B cell (primary cell): ENCODE results near the gene TCHH. TPM values are rescaled to one million over a fixed set of nuclear protein-coding genes. Genes with fewer than 3 reads are reported as not detected.

ENCODE experiments used
- ATAC-seq: fragments of 200-7000 bp; cut with Tn5 transposase; one replicate; pipeline ENCODE4 v1.10.0; 2021; ENCODE audit warnings: low read depth, mild to moderate bottlenecking, moderate number of reproducible peaks, moderate library complexity
- CTCF ChIA-PET: fragments of 350-600 bp; sonication (Branson Sonifier 250); formaldehyde crosslinking; loops from one replicate; lab custom pipeline; 2021; ENCODE audit warnings: antibody characterized with exemption, inconsistent platforms; lab: Charles Lee
- POLR2A ChIA-PET: fragments of 350-600 bp; sonication (Branson Sonifier 250); formaldehyde crosslinking; loops from one replicate; lab custom pipeline; 2021; ENCODE audit warnings: antibody characterized with exemption; lab: Charles Lee
- DNase-seq: peaks from one replicate; pipeline ENCODE4 v3.0.0; 2013
- H2AFZ ChIP-seq: 2 replicates; pipeline ENCODE4 v1.6.1; 2012; ENCODE audit warnings: mild to moderate bottlenecking, low read depth, low read length; ENCODE audit not compliant: insufficient read depth, poor library complexity, severe bottlenecking
- H3K27ac ChIP-seq, 2 donors: 1 replicate in 1 of 2; 2 replicates in 1 of 2; pipeline ENCODE4 v1.5.1; 2012 to 2013; ENCODE audit warnings: low read length in 2 of 2, mild to moderate bottlenecking in 2 of 2, moderate library complexity in 1 of 2
- H3K27me3 ChIP-seq, 4 experiments: fragments of 200-600 bp in 1 of 4; sonication (generic) in 1 of 4; replicated peaks in 1 of 4; 1 replicate in 2 of 4; 2 replicates in 2 of 4; pipeline versions ENCODE4 v1.6.1 to v1.7.0; 2013 to 2016; ENCODE audit warnings: low read length in 3 of 4, mild to moderate bottlenecking in 2 of 4, mixed read lengths in 1 of 4, moderate library complexity in 1 of 4; ENCODE audit not compliant: insufficient read depth in 4 of 4, control insufficient read depth in 3 of 4; ENCODE audit errors: control extremely low read depth in 1 of 4
- H3K36me3 ChIP-seq, 2 experiments: replicated peaks in 1 of 2; 1 replicate in 1 of 2; 2 replicates in 1 of 2; pipeline versions ENCODE4 v1.6.1 to v1.7.1; 2013; ENCODE audit warnings: low read length in 1 of 2; ENCODE audit not compliant: insufficient read depth in 2 of 2, control insufficient read depth in 1 of 2; ENCODE audit errors: control extremely low read depth in 1 of 2, extremely low read depth in 1 of 2
- H3K4me1 ChIP-seq, 2 donors: fragments of 200-600 bp in 1 of 2; sonication (generic) in 1 of 2; 1 replicate in 1 of 2; 2 replicates in 1 of 2; pipeline versions ENCODE4 v1.5.1 to v1.6.1; 2013 to 2017; ENCODE audit warnings: low read length in 2 of 2; ENCODE audit not compliant: control insufficient read depth in 2 of 2, insufficient read depth in 2 of 2
- H3K4me2 ChIP-seq: replicated peaks from 2 replicates; pipeline ENCODE3; 2012; ENCODE audit warnings: mild to moderate bottlenecking, low read depth, low read length; ENCODE audit not compliant: poor library complexity, severe bottlenecking
- H3K4me3 ChIP-seq, 5 experiments: fragments of 200-600 bp in 1 of 5; sonication (generic) in 1 of 5; 1 replicate in 3 of 5; 2 replicates in 2 of 5; pipeline versions ENCODE4 v1.5.1 to v1.7.0; 2011 to 2016; ENCODE audit warnings: low read length in 4 of 5, mild to moderate bottlenecking in 4 of 5, low read depth in 2 of 5, control low read depth in 1 of 5, moderate library complexity in 1 of 5; ENCODE audit not compliant: insufficient read depth in 1 of 5; ENCODE audit errors: control extremely low read depth in 1 of 5, extremely low read depth in 1 of 5
- H3K79me2 ChIP-seq: fragments of 200-600 bp; sonication (generic); one replicate; pipeline ENCODE4 v1.6.0; 2016; ENCODE audit warnings: low read length; ENCODE audit not compliant: control insufficient read depth, insufficient read depth
- H3K9ac ChIP-seq: fragments of 200-600 bp; sonication (generic); 2 replicates; pipeline ENCODE4 v1.6.1; 2017; ENCODE audit warnings: mild to moderate bottlenecking, low read length, moderate library complexity
- H3K9me3 ChIP-seq, 3 donors: one replicate each; pipeline versions ENCODE4 v1.6.1 to v1.7.1; 2013; ENCODE audit warnings: low read length in 2 of 3; ENCODE audit not compliant: control insufficient read depth in 2 of 3, insufficient read depth in 1 of 3; ENCODE audit errors: control extremely low read depth in 1 of 3
- H4K20me1 ChIP-seq: 2 replicates; pipeline ENCODE4 v1.6.0; 2012; ENCODE audit warnings: mild to moderate bottlenecking, low read length; ENCODE audit not compliant: insufficient read depth, control insufficient read depth, poor library complexity, severe bottlenecking
- H3K27ac Mint-ChIP-seq: one replicate; pipeline ENCODE4 v1.8.0; 2021; ENCODE audit warnings: mixed read lengths
- H3K27me3 Mint-ChIP-seq: one replicate; pipeline ENCODE4 v1.8.0; 2021; ENCODE audit warnings: mixed read lengths
- H3K4me1 Mint-ChIP-seq: one replicate; pipeline ENCODE4 v1.8.0; 2021; ENCODE audit warnings: mixed read lengths
- H3K4me3 Mint-ChIP-seq: one replicate; pipeline ENCODE4 v1.8.0; 2021; ENCODE audit warnings: mixed read lengths
- H3K9me3 Mint-ChIP-seq: one replicate; pipeline ENCODE4 v1.8.0; 2022; ENCODE audit warnings: mixed read lengths; ENCODE audit not compliant: insufficient read depth
- CTCF ChIP-seq: fragments of 200-600 bp; IDR thresholded peaks from one replicate; pipeline ENCODE4 v1.8.0; 2022; ENCODE audit warnings: antibody characterized with exemption, mild to moderate bottlenecking
- EZH2 ChIP-seq: IDR thresholded peaks from 2 replicates; pipeline ENCODE4 v1.6.1; 2012; ENCODE audit warnings: borderline replicate concordance, low read depth, mild to moderate bottlenecking, moderate library complexity, low read length; ENCODE audit not compliant: insufficient read depth, poor library complexity, severe bottlenecking
- WGBS: methylation state at CpG from one replicate; pipeline ENCODE4 v1.1.5; 2013; ENCODE audit warnings: missing lambda C conversion rate; ENCODE audit not compliant: insufficient coverage; 5-methylcytosine and 5-hydroxymethylcytosine counted together
- intact Hi-C: fragments of 100-400 bp; cut with micrococcal nuclease; formaldehyde crosslinking; loops from one replicate; pipeline ENCODE4 v1.10.0; 2022
- polyA plus RNA-seq: library from polyadenylated mRNA; depleted of rRNA; stranded (reverse); fragments of >200 nt; gene quantifications from 2 replicates; pipeline ENCODE4 v1.2.3, GENCODE V29; 2012
- total RNA-seq, 2 donors: library from RNA; stranded (reverse); fragments of 120-200 nt in 1 of 2; gene quantifications; 1 replicate in 1 of 2; 2 replicates in 1 of 2; pipeline versions ENCODE4 v1.2.3 to v1.2.4, GENCODE V29; 2013 to 2022

TCHH gene
- total and polyA plus RNA-seq, 2 donors (not counting 1 experiment from before 2014, with no cell fraction given), result not detected

DNA sequence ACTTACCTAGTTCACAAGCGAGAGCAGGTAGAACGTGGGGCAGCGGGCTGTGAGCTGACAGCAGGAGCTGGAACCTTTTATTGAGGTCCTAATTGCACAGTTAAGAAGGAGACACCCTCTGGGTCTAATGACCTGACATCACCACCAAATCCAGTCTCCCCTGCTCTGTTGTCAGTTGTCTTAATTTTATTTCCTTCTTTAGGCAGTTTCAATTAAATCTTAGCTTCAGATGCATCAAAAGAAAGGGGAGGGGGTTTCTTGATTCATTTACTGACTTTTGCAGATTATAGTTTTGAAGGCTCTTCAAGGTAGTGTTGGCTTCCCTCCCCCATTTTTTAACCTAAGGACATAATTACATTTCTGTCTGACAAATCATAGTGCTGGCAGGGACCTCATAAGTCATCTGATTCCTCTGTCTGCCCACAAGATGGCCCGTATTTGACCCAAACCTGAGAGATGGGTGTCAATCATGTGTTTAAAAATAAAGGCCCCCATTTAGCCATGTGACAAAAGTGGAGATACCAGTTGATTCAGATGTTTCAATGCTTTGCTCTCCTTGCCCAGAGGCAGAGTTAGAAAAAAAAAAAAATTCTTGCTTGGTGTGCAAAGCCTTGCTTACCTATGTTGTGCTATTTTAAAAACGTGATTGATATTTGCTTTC, 26.1 kb downstream of the TCHH start, which contains the start of gene TCHHL1:
TSS of gene TCHHL1 (minus strand) at position 51 of the 661 bp plus-strand sequence. CDS start 921 bp downstream, outside the sequence.
- H2AFZ ChIP-seq, result no peak within 1 kb of the TSS
- H3K9ac ChIP-seq, result no peak within 1 kb of the TSS
- H3K4me3 ChIP-seq, result no peak within 1 kb of the TSS
- 87% methylated on average over 3 of the region's 5 CpGs for WGBS
- no peak within 1 kb of the TSS for H3K4me3 Mint-ChIP-seq
- no peaks in the 10 kb centered on the region for H3K4me1 ChIP-seq
- DNase-seq (no peak), ATAC-seq (no peak)
- ChIA-PET CTCF (no interaction called here), POLR2A (no interaction called here)
- H3K4me2 ChIP-seq, result no peak within 1 kb of the TSS
- intact Hi-C loops, result no loop called here
- H3K27ac ChIP-seq, result no peak within 1 kb of the TSS
- peaks cover 31% of the 10 kb centered on the region for H3K27me3 Mint-ChIP-seq
- H3K4me1 Mint-ChIP-seq, result no peaks in the 10 kb centered on the region
- no peaks in the 10 kb centered on the region for H3K79me2 ChIP-seq
- H3K36me3 ChIP-seq, result no peaks in the 10 kb centered on the region
- no peak within 1 kb of the TSS for H3K27ac Mint-ChIP-seq
- no peaks in the 10 kb centered on the region for H4K20me1 ChIP-seq
- no peak for TF ChIP-seq CTCF
- TF ChIP-seq EZH2, result no peak
- peaks cover 0 to 34% (median 11%) of the 10 kb centered on the region in 4 experiments for H3K27me3 ChIP-seq
- H3K9me3 Mint-ChIP-seq, result peaks cover 8% of the 10 kb centered on the region
- H3K9me3 ChIP-seq, result peaks cover 0 to 7% (median 3%) of the 10 kb centered on the region in 3 donors

- intact Hi-C loops, result no loop called here
- Histone ChIP-seq H3K4me2 (no peak overlapping the region), H3K9me3 (no peaks in the 10 kb centered on the region), H3K27ac (no peak overlapping the region), H3K4me3 (no peak overlapping the region), H3K79me2 (no peaks in the 10 kb centered on the region), H3K9ac (no peak overlapping the region), H2AFZ (no peak overlapping the region), H3K36me3 (no peaks in the 10 kb centered on the region), H3K27me3 (peaks cover 0 to 34% (median 9%) of the 10 kb centered on the region in 4 experiments), H3K4me1 (no peaks in the 10 kb centered on the region), H4K20me1 (no peaks in the 10 kb centered on the region)
- Mint-ChIP-seq H3K27me3 (peaks cover 27% of the 10 kb centered on the region), H3K27ac (no peak overlapping the region), H3K9me3 (peaks cover 5% of the 10 kb centered on the region), H3K4me1 (no peaks in the 10 kb centered on the region), H3K4me3 (no peak overlapping the region)
- POLR2A ChIA-PET, result no interaction called here
- TF ChIP-seq EZH2 (no peak), CTCF (no peak)
- DNase-seq (no peak), ATAC-seq (no peak)
- CTCF ChIA-PET, result no interaction called here
These were observed 28.5 kb downstream of the TCHH start for GRCh38 chr1:152086760-152087159.
